K562 (cell line): ENCODE data around the gene MYADM. TPM values are rescaled to one million over a fixed set of nuclear protein-coding genes. Genes with fewer than 3 reads are reported as not detected.
A peak's percentile ranks its signal among the peaks of the same experiment; 100 is the strongest.

Experiments used
- ATAC-seq: fragments of 200-7000 bp; cut with Tn5 transposase; 3 replicates; pipeline ENCODE4 v1.9.1; 2020; ENCODE audit warnings: moderate library complexity
- BruUV-seq: library from RNA; stranded (reverse); fragments of 400-500 nt; replicated peaks from 2 replicates; lab custom pipeline; 2021; lab: Mats Ljungman, UMichigan
- CTCF ChIA-PET: fragments of 300-600 bp; formaldehyde crosslinking; extraction: SDS; loops from one replicate; lab custom pipeline; 2021; ENCODE audit warnings: low intra/inter-chr PET ratio; lab: Yijun Ruan, JAX
- POLR2A ChIA-PET: fragments of 300-600, 350-650 bp; sonication (Branson Sonifier 250); formaldehyde crosslinking; extraction: SDS; loops from one replicate; lab custom pipeline; 2021; ENCODE audit warnings: antibody characterized with exemption, inconsistent platforms; lab: Yijun Ruan, JAX
- DNase-seq, 4 experiments: peaks; one replicate each; pipeline versions ENCODE4 v3.0.0 to v3.0.0-alpha.2; 2011 to 2018; ENCODE audit warnings: low spot score in 3 of 4, mixed read lengths in 3 of 4; ENCODE audit errors: extremely low read depth in 1 of 4
- FAIRE-seq: peaks from 2 replicates; lab custom pipeline; 2011; peaks lifted over from hg19 to GRCh38; lab: Jason Lieb, UNC
- H2AFZ ChIP-seq: 2 replicates; pipeline ENCODE4 v1.6.0; 2011; ENCODE audit warnings: low read depth, low read length, control low read depth, inconsistent platforms
- H3K27ac ChIP-seq: fragments of 200-600 bp; 3 replicates; pipeline ENCODE4 v1.8.0; 2011; ENCODE audit warnings: low read depth, mild to moderate bottlenecking, control low read depth, inconsistent platforms, low read length, moderate library complexity, mixed read lengths; ENCODE audit errors: extremely low read depth
- H3K27me3 ChIP-seq, 2 experiments: fragments of 300-600 bp in 1 of 2; 2 replicates in 1 of 2; 3 replicates in 1 of 2; pipeline versions ENCODE4 v1.6.0 to v1.8.0; 2011; ENCODE audit warnings: inconsistent platforms in 2 of 2, low read length in 2 of 2, mild to moderate bottlenecking in 1 of 2, mixed read lengths in 1 of 2, moderate library complexity in 1 of 2; ENCODE audit not compliant: control insufficient read depth in 2 of 2, insufficient read depth in 2 of 2
- H3K36me3 ChIP-seq: fragments of 300-600 bp; 3 replicates; pipeline ENCODE4 v1.8.0; 2011; ENCODE audit warnings: mild to moderate bottlenecking, low read length, inconsistent platforms; ENCODE audit not compliant: control insufficient read depth, insufficient read depth
- H3K4me1 ChIP-seq, 2 experiments: fragments of 200-600 bp in 1 of 2; replicated peaks in 1 of 2; 2 replicates in 1 of 2; 3 replicates in 1 of 2; pipeline versions ENCODE4 v1.5.1 to v1.8.0; 2011; ENCODE audit warnings: inconsistent platforms in 2 of 2, low read length in 2 of 2, mild to moderate bottlenecking in 1 of 2, mixed read lengths in 1 of 2, moderate library complexity in 1 of 2; ENCODE audit not compliant: control insufficient read depth in 2 of 2, insufficient read depth in 2 of 2
- H3K4me2 ChIP-seq: 2 replicates; pipeline ENCODE4 v1.6.1; 2011; ENCODE audit warnings: low read length, control low read depth, inconsistent platforms, mixed read lengths; ENCODE audit not compliant: insufficient read depth
- H3K4me3 ChIP-seq: fragments of 200-600 bp; sonication (generic), shearing (Covaris generic); 2 replicates; pipeline ENCODE4 v1.5.1; 2016; ENCODE audit warnings: control low read depth, inconsistent platforms
- H3K79me2 ChIP-seq: fragments of 200-600 bp; 3 replicates; pipeline ENCODE4 v1.8.0; 2011; ENCODE audit warnings: low read length, inconsistent platforms; ENCODE audit not compliant: control insufficient read depth, insufficient read depth
- H3K9ac ChIP-seq, 2 experiments: 2 replicates each; pipeline versions ENCODE4 v1.6.0 to v1.6.1; 2011; ENCODE audit warnings: low read depth in 2 of 2, low read length in 2 of 2, control low read depth in 1 of 2, inconsistent platforms in 1 of 2, mild to moderate bottlenecking in 1 of 2, mixed read lengths in 1 of 2; ENCODE audit not compliant: insufficient read depth in 1 of 2
- H3K9me1 ChIP-seq: one replicate; pipeline ENCODE4 v1.6.0; 2011; ENCODE audit warnings: inconsistent platforms, mild to moderate bottlenecking, low read length, moderate library complexity; ENCODE audit not compliant: control insufficient read depth, insufficient read depth
- H3K9me3 ChIP-seq: replicated peaks from 2 replicates; pipeline ENCODE4 v1.5.1; 2011; ENCODE audit warnings: low read depth, low read length, inconsistent platforms; ENCODE audit not compliant: control insufficient read depth, insufficient read depth
- H4K20me1 ChIP-seq: replicated peaks from 2 replicates; pipeline ENCODE4 v1.6.1; 2011; ENCODE audit warnings: low read length, inconsistent platforms, mixed read lengths; ENCODE audit not compliant: control insufficient read depth, insufficient read depth
- DDX20 ChIP-seq: fragments of 450-650 bp; IDR thresholded peaks from 2 replicates; pipeline ENCODE4 v1.6.1; 2016; ENCODE audit warnings: missing genetic modification characterization, low read depth, mild to moderate bottlenecking, missing compliant biosample characterization, moderate library complexity
- DIDO1 ChIP-seq: fragments of 450-650 bp; IDR thresholded peaks from 2 replicates; pipeline ENCODE4 v1.6.1; 2016; ENCODE audit warnings: low read depth, missing biosample characterization, missing genetic modification characterization
- ETV1 ChIP-seq: fragments of 450-650 bp; conservative IDR thresholded peaks from 2 replicates; pipeline ENCODE4 v1.6.1; 2016; ENCODE audit warnings: missing genetic modification characterization, control low read depth, low read depth, missing compliant biosample characterization
- IFI16 ChIP-seq: fragments of 250-450 bp; sonication (Bioruptor Pico); IDR thresholded peaks from 2 replicates; pipeline ENCODE4 v2.1.2; 2022; ENCODE audit warnings: mild to moderate bottlenecking, inconsistent platforms
- MEF2A ChIP-seq: IDR thresholded peaks from 2 replicates; pipeline ENCODE4 v1.6.1; 2011; ENCODE audit warnings: low read depth, mild to moderate bottlenecking, low read length, moderate library complexity; ENCODE audit not compliant: control insufficient read depth
- PRPF4 ChIP-seq: fragments of 200-400 bp; formaldehyde crosslinking; IDR thresholded peaks from one replicate; pipeline ENCODE4 v1.6.1; 2017; ENCODE audit warnings: low read length, low read depth, mild to moderate bottlenecking; ENCODE audit not compliant: insufficient read depth, poor library complexity, severe bottlenecking
- RAD21 ChIP-seq, 2 experiments: fragments of 250-450 bp in 1 of 2; fragments of 450-650 bp in 1 of 2; sonication (Bioruptor Pico) in 1 of 2; formaldehyde crosslinking in 1 of 2; IDR thresholded peaks in 1 of 2; conservative IDR thresholded peaks in 1 of 2; 2 replicates each; pipeline versions ENCODE4 v1.4.0 to v1.8.0; 2020 to 2022; ENCODE audit warnings: mild to moderate bottlenecking in 2 of 2, moderate library complexity in 1 of 2
- RBM15 ChIP-seq: fragments of 200-400 bp; formaldehyde crosslinking; IDR thresholded peaks from 2 replicates; pipeline ENCODE4 v1.6.1; 2018; ENCODE audit warnings: mild to moderate bottlenecking, low read length, moderate library complexity; ENCODE audit not compliant: insufficient read depth
- SNRNP70 ChIP-seq: fragments of 200-400 bp; formaldehyde crosslinking; optimal IDR thresholded peaks from 2 replicates; pipeline ENCODE3; 2017; ENCODE audit warnings: low read depth, low read length
- ZBED1 ChIP-seq: IDR thresholded peaks from 2 replicates; pipeline ENCODE4 v1.6.1; 2014
- ZKSCAN8 ChIP-seq: fragments of 200-800 bp; sonication (Bioruptor generic); IDR thresholded peaks from 2 replicates; pipeline ENCODE4 v1.6.1; 2016; ENCODE audit warnings: missing genetic modification characterization, missing compliant biosample characterization
- WGBS: fragments of 100-300 bp; shearing (Covaris generic); methylation state at CpG from one replicate; pipeline ENCODE4 v1.1.6; 2016; ENCODE audit warnings: low coverage, mixed read lengths; ENCODE audit not compliant: insufficient coverage; ENCODE audit errors: missing lambda C conversion rate; 5-methylcytosine and 5-hydroxymethylcytosine counted together
- in situ Hi-C: fragments of 300-500 bp; cut with MboI; formaldehyde crosslinking; loops from 4 replicates; pipeline ENCODE4 v1.15.0; 2018; ENCODE audit warnings: inconsistent platforms, mixed read lengths
- intact Hi-C: fragments of 100-400 bp; cut with micrococcal nuclease; formaldehyde crosslinking; loops from 2 replicates; pipeline ENCODE4 v1.14.2; 2022
- polyA plus RNA-seq, 8 experiments: library from polyadenylated mRNA; depleted of rRNA in 4 of 8; stranded (reverse) in 5 of 8; unstranded in 3 of 8; fragments of >200 nt; fragmentation: Nextera tagmentation in 2 of 8; fragmentation: Illumina TruSeq in 1 of 8; extraction: Ambion mirVana in 2 of 8; extraction: Trizol in 1 of 8; gene quantifications; 2 replicates each; pipeline versions ENCODE4 v1.2.1 to v1.2.3, GENCODE V29; 2011 to 2014; ENCODE audit warnings: inconsistent platforms in 1 of 8, missing spikeins in 1 of 8
- total RNA-seq, 7 experiments: library from RNA; depleted of rRNA in 6 of 7; stranded (reverse); fragments of >200 nt in 6 of 7; fragmentation: Illumina TruSeq in 2 of 7; extraction: Trizol in 2 of 7; gene quantifications; 2 replicates each; pipeline versions ENCODE4 v1.2.1 to v1.2.3, GENCODE V29; 2011 to 2021; ENCODE audit warnings: low replicate concordance in 1 of 7
- TF ChIP-seq, protein P1 (sequence below): sonication (generic); formaldehyde crosslinking; IDR thresholded peaks from 2 replicates; pipeline ENCODE4 v1.8.1; 2022; ENCODE audit warnings: missing genetic modification reagents
- TF ChIP-seq, protein P2 (sequence below), 2 experiments: IDR thresholded peaks; 2 replicates each; pipeline ENCODE4 v1.6.1; 2011; ENCODE audit warnings: borderline replicate concordance in 1 of 2, control low read depth in 1 of 2, low read depth in 1 of 2, low read length in 1 of 2, mild to moderate bottlenecking in 1 of 2, mixed read lengths in 1 of 2, moderate library complexity in 1 of 2; ENCODE audit not compliant: insufficient read depth in 1 of 2, insufficient read length in 1 of 2, poor library complexity in 1 of 2, severe bottlenecking in 1 of 2; ENCODE audit errors: extremely low read depth in 1 of 2
- TF ChIP-seq, protein P3 (sequence below): fragments of 250-450 bp; sonication (Bioruptor Pico); IDR thresholded peaks from 2 replicates; pipeline ENCODE4 v1.8.0; 2022; ENCODE audit warnings: inconsistent platforms, mild to moderate bottlenecking, moderate library complexity, borderline replicate concordance
- TF ChIP-seq, protein P4 (sequence below): fragments of 250-450 bp; sonication (Bioruptor Pico); IDR thresholded peaks from 2 replicates; pipeline ENCODE4 v1.4.0; 2020

The MYADM gene
- total and polyA plus RNA-seq, 9 of the 15 experiments (the other 6 are each of a cell fraction or from before 2014, with no cell fraction given), result 4.5 to 70.3 (median 14.4) TPM

DNA sequence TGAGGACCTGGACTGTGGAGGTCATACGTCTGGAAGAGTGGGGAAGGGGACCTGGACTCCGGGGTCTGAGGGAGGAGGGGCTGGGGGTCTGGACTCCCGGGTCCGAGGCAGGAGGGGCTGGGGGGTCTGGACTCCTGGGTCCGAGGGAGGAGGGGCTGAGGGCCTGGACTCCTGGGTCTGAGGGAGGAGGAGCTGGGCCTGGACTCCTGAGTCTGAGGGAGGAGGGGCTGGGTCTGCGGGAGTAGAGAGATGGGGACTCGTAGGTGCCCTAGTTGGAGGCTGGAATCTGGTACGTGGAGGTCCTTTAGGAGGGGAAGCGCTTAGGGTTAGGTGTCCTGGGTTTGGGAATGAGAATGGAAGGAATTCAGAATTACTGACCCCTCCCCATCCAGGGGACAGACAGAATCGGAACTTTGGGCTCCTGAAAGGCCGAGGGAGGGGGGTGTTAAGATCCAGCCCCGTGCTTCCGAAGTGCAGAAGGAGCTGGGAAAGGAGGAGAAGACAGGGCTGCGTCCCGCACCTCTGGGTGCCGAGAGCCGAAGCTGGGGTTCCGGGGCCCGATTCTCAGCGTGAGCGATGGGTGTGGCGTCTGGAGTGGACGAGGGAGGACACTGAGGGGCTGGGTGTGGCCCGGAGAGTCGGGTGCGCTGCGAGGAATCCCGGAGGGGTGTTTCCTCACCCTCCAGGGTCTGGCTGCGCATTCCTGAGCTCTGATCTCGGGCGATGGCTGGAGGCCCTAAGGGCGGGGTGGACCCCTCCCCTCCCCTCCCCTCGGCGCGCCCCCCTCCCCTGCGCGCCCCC is 608 bp downstream of the MYADM start:
- WGBS, result 3% methylated on average over 19 of the region's 37 CpGs
- ATAC-seq (peak; percentile 24), DNase-seq (peak; percentile 50 to 66 (median 58)), FAIRE-seq (peak; percentile 58)
- peak overlapping the region; percentile 78 for H3K4me3 ChIP-seq
- intact Hi-C loops, result no loop called here
- peaks cover 0 to 7% of the 10 kb centered on the region in 2 experiments; a peak in 1 of 5 replicates for H3K27me3 ChIP-seq
- peak overlapping the region; percentile 72 for H2AFZ ChIP-seq
- H3K4me2 ChIP-seq, result peak overlapping the region; percentile 89
- in situ Hi-C loops, result no loop called here
- ChIA-PET CTCF (no interaction called here), POLR2A (interaction anchor here (0.5 to 2.6 kb wide), 10 partner anchors 9 to 668 kb away, joined by 3 to 27 read pairs (median 3); no protein-coding TSS in a partner anchor)
- H3K36me3 ChIP-seq, result peaks cover 15% of the 10 kb centered on the region; the same call in 2 of the 3 replicates
- H3K79me2 ChIP-seq, result peaks cover 44% of the 10 kb centered on the region
- H3K9me3 ChIP-seq, result no peaks in the 10 kb centered on the region
- H3K9ac ChIP-seq, result peak overlapping the region; percentile 85 to 97
- peaks cover 27 to 55% of the 10 kb centered on the region in 2 experiments; a peak in 4 of 5 replicates for H3K4me1 ChIP-seq
- H4K20me1 ChIP-seq, result 0 out of 2 replicates have a peak, but pooled peaks cover 5% of the 10 kb centered on the region
- no TSS peak for BruUV-seq
- H3K9me1 ChIP-seq, result peaks cover 4% of the 10 kb centered on the region
- peak overlapping the region; percentile 99 for H3K27ac ChIP-seq
- TF ChIP-seq IFI16 (no peak), RBM15 (no peak), MEF2A (no peak), ZBED1 (no peak), DDX20 (tag) (no peak), PRPF4 (no peak), DIDO1 (tag) (no peak), ETV1 (0 out of 2 replicates have a peak, but pooled peaks have one; percentile 7), RAD21 (CRISPR knock-in tag; conservative IDR thresholded peaks at IDR 0.05 in 1 of 2, IDR thresholded peaks at IDR 0.05 in 1 of 2) (no peak), ZKSCAN8 (no peak), SNRNP70 (no peak)
- TF ChIP-seq, protein P1, sequence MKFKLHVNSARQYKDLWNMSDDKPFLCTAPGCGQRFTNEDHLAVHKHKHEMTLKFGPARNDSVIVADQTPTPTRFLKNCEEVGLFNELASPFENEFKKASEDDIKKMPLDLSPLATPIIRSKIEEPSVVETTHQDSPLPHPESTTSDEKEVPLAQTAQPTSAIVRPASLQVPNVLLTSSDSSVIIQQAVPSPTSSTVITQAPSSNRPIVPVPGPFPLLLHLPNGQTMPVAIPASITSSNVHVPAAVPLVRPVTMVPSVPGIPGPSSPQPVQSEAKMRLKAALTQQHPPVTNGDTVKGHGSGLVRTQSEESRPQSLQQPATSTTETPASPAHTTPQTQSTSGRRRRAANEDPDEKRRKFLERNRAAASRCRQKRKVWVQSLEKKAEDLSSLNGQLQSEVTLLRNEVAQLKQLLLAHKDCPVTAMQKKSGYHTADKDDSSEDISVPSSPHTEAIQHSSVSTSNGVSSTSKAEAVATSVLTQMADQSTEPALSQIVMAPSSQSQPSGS (CRISPR knock-in tag), result no peak
- TF ChIP-seq, protein P2, sequence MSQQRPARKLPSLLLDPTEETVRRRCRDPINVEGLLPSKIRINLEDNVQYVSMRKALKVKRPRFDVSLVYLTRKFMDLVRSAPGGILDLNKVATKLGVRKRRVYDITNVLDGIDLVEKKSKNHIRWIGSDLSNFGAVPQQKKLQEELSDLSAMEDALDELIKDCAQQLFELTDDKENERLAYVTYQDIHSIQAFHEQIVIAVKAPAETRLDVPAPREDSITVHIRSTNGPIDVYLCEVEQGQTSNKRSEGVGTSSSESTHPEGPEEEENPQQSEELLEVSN (IDR thresholded peaks at IDR 0.05; ENCODE audit: borderline replicate concordance in 1 of 2, extremely low read depth in 1 of 2, insufficient read depth in 1 of 2, insufficient read length in 1 of 2, low read depth in 1 of 2, low read length in 1 of 2, poor library complexity in 1 of 2, severe bottlenecking in 1 of 2), result no peak
- TF ChIP-seq, protein P3, sequence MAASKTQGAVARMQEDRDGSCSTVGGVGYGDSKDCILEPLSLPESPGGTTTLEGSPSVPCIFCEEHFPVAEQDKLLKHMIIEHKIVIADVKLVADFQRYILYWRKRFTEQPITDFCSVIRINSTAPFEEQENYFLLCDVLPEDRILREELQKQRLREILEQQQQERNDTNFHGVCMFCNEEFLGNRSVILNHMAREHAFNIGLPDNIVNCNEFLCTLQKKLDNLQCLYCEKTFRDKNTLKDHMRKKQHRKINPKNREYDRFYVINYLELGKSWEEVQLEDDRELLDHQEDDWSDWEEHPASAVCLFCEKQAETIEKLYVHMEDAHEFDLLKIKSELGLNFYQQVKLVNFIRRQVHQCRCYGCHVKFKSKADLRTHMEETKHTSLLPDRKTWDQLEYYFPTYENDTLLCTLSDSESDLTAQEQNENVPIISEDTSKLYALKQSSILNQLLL (CRISPR knock-in tag), result no peak
- TF ChIP-seq, protein P4, sequence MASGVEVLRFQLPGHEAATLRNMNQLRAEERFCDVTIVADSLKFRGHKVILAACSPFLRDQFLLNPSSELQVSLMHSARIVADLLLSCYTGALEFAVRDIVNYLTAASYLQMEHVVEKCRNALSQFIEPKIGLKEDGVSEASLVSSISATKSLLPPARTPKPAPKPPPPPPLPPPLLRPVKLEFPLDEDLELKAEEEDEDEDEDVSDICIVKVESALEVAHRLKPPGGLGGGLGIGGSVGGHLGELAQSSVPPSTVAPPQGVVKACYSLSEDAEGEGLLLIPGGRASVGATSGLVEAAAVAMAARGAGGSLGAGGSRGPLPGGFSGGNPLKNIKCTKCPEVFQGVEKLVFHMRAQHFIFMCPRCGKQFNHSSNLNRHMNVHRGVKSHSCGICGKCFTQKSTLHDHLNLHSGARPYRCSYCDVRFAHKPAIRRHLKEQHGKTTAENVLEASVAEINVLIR (CRISPR knock-in tag), result no peak
